ENCODE data around the gene SMU1.
A peak's percentile ranks its signal among the peaks of the same experiment; 100 is the strongest.

The SMU1 gene

DNA sequence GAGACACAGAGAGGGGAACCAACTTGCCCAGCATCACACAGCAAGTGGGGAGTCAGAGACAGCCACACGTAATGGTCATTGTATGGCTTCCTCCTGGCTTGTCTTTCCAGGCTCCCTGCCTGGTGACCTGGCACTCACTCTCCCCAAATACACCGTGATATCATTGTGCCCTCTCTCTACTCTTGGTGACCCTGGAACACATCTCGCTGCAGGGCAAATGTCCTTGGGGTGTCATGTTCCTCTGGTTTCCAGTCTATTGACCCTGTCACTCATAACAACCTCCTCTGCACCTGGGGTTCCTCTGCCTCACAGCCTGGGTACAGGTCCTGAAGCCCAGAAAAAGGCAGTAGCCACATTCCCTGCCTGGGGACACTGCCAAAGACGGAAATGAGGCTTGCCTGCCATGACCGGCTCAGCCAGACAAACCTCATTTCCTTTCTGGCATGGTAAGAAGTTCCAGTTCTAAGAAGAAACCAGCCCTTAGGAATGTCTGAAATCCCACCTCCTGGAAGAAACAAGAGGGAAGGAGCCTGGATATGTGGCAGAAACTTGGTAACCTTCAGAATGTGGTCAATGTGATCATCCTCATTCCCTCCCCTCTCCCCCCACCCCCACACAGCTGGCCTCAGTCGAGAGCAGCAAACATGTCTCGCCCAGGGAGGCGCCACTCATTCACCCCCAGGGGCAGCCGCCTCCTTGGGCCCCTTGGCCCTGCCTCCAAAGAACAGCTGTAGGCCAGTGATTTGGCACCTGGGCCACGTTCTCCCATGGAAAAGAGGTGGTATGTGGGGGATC lies 30.6 kb upstream of the SMU1 start:
- Histone ChIP-seq H3K27me3 (no peaks in the 10 kb centered on the region), H3K4me3 (no peak overlapping the region), H4K20me1 (no peaks in the 10 kb centered on the region), H3K9me3 (no peaks in the 10 kb centered on the region), H3K9ac (peak overlapping the region; percentile 19; the same call in 1 of the 2 replicates), H3K36me3 (peaks cover 16% of the 10 kb centered on the region), H3K4me2 (peak overlapping the region; percentile 49), H3K27ac (peak overlapping the region; percentile 59; the same call in 1 of the 2 replicates), H3K4me1 (peaks cover 33% of the 10 kb centered on the region)
- TF ChIP-seq Cebpa-rat (IDR thresholded peaks at IDR 0.05): no peak

DNA sequence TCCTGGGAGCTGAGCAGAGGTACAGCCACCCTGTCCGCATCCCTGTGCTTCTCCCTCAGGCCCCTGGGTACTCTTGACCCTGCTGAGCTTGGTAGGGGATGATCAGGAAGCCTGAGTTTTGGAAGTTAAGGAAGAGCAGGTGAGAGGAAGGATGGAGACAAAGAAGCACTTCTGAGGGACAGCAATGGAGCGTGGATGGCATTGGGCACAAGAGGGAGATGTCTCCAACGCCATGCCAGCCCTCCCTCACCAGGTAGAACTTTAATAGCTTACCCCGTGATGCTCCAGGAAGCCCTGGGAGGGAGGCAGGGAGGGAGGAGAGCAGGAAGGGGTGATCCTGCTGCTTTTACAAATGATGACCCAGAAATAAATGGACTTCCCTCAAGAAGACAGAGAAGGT lies 29.9 kb upstream of the SMU1 start:
- Histone ChIP-seq H3K4me2 (peak overlapping the region; percentile 49; the same call in 1 of the 2 replicates), H3K9ac (no peak overlapping the region), H3K27me3 (no peaks in the 10 kb centered on the region), H3K4me3 (no peak overlapping the region), H3K27ac (no peak overlapping the region), H3K4me1 (peaks cover 33% of the 10 kb centered on the region), H3K36me3 (peaks cover 9% of the 10 kb centered on the region), H4K20me1 (no peaks in the 10 kb centered on the region), H3K9me3 (no peaks in the 10 kb centered on the region)
- no peak for TF ChIP-seq Cebpa-rat (IDR thresholded peaks at IDR 0.05)

DNA sequence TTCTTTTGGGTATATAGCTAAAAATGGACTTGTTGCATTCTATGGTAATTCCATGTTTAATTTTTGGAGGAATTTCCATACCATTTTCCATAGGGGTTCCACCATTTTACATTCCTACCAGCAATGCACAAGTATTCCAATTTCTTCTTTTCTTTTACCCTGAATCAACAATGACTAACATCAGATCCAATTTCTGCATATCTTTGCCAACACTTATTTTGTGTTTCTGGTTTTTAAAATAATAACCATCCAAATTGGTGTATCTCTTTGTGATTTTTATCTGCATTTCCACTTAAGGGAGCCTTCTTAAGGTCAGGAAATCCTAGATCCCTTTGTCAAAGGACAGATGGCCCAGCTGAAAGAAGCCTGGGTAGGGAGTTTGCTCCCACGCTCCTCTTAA lies 29.5 kb upstream of the SMU1 start:
- no peak overlapping the region for H3K27ac ChIP-seq
- no peak for TF ChIP-seq Cebpa-rat (IDR thresholded peaks at IDR 0.05)
- peaks cover 33% of the 10 kb centered on the region for H3K4me1 ChIP-seq
- peaks cover 7% of the 10 kb centered on the region for H3K36me3 ChIP-seq
- H3K4me2 ChIP-seq: no peak overlapping the region
- H4K20me1 ChIP-seq: no peaks in the 10 kb centered on the region
- no peak overlapping the region for H3K4me3 ChIP-seq
- no peaks in the 10 kb centered on the region for H3K9me3 ChIP-seq
- no peaks in the 10 kb centered on the region for H3K27me3 ChIP-seq
- no peak overlapping the region for H3K9ac ChIP-seq

DNA sequence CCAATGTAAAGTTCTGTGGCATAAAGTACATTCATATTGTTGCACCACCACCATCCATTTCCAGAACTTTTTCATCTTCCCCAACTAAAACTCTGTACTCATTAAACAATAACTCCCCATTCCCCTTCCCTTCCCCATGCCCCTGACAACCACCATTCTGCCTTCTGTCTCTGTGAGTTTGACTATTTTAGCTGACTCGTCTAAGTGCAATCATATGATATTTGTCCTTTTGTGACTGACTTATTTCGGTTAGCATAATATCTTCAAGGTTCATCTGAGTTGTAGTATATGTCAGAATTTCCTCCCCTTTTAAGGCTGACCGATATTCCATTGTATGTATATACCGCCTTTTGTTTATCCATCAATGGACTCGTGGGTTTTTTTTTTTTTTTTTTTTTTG lies 29.0 kb upstream of the SMU1 start:
- no peak overlapping the region for H3K9ac ChIP-seq
- H3K4me1 ChIP-seq: peaks cover 29% of the 10 kb centered on the region
- H4K20me1 ChIP-seq: no peaks in the 10 kb centered on the region
- no peaks in the 10 kb centered on the region for H3K27me3 ChIP-seq
- TF ChIP-seq Cebpa-rat (IDR thresholded peaks at IDR 0.05): no peak
- H3K4me3 ChIP-seq: no peak overlapping the region
- H3K27ac ChIP-seq: no peak overlapping the region
- H3K36me3 ChIP-seq: peaks cover 2% of the 10 kb centered on the region
- no peaks in the 10 kb centered on the region for H3K9me3 ChIP-seq
- H3K4me2 ChIP-seq: no peak overlapping the region

DNA sequence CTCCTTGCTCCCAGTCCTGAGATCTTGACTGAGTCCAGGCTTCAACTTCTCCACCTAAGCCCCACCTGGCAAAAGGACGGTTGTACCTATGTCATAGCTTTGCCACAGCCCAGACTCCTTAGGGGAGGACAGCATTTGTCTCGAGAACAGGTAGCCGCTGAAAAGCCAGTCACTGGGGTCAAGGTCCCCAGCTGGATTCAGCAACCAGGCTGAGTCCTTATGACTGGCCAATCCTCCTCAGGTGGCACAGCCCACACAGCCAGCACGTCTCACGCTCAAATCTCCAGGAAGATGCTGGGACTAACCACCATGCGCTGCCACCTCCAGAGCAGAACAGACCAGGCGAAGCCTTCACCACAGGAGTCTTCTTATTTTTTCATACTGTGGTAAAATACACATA lies 27.9 kb upstream of the SMU1 start:
- Histone ChIP-seq H3K9ac (no peak overlapping the region), H3K4me3 (no peak overlapping the region), H3K9me3 (no peaks in the 10 kb centered on the region), H4K20me1 (no peaks in the 10 kb centered on the region), H3K4me2 (no peak overlapping the region), H3K27me3 (no peaks in the 10 kb centered on the region), H3K27ac (no peak overlapping the region), H3K36me3 (no peaks in the 10 kb centered on the region; the same call in 1 of the 2 replicates), H3K4me1 (peaks cover 32% of the 10 kb centered on the region)
- no peak for TF ChIP-seq Cebpa-rat (IDR thresholded peaks at IDR 0.05)

DNA sequence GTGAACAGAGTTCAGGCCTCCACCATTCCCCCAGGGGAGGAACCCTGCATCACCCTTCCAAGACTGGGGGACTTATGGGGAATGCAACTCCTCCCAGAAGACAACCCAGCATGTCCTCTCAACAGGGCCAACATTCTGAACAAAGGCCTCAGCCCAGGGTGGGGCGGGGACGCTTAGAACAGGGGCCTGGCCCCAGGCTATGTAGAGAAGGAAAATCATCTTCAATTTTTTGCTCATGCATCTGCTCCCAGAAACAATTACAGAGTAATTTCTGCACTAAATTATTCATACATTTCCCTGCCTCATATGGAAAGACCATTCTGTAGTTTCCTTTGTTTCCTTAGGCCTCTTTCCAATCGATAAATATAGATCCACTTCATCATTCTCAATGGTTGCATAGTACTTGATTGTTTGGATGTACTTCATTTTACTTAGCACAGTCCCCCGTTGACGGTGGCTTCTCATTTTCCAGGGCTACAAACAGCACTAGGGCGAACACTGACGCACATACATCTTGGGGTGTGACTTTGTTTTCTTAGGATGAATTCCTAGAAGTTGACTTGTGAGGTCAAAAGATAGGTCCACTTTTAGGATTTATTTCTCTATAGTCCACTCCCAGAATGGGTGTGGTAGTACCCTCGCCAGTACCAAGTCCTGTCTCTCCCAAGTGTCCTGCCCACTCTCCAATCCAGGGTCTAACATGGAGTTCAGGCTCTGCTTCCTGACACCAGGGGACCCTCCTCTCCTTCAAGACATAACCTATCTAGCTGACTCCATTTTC lies 27.2 kb upstream of the SMU1 start:
- H3K9ac ChIP-seq: no peak overlapping the region
- no peak overlapping the region for H3K4me3 ChIP-seq
- no peaks in the 10 kb centered on the region for H3K27me3 ChIP-seq
- H3K9me3 ChIP-seq: no peaks in the 10 kb centered on the region
- no peak for TF ChIP-seq Cebpa-rat (IDR thresholded peaks at IDR 0.05)
- H3K4me1 ChIP-seq: peaks cover 32% of the 10 kb centered on the region
- H4K20me1 ChIP-seq: no peaks in the 10 kb centered on the region
- no peaks in the 10 kb centered on the region for H3K36me3 ChIP-seq
- H3K4me2 ChIP-seq: no peak overlapping the region
- no peak overlapping the region for H3K27ac ChIP-seq

DNA sequence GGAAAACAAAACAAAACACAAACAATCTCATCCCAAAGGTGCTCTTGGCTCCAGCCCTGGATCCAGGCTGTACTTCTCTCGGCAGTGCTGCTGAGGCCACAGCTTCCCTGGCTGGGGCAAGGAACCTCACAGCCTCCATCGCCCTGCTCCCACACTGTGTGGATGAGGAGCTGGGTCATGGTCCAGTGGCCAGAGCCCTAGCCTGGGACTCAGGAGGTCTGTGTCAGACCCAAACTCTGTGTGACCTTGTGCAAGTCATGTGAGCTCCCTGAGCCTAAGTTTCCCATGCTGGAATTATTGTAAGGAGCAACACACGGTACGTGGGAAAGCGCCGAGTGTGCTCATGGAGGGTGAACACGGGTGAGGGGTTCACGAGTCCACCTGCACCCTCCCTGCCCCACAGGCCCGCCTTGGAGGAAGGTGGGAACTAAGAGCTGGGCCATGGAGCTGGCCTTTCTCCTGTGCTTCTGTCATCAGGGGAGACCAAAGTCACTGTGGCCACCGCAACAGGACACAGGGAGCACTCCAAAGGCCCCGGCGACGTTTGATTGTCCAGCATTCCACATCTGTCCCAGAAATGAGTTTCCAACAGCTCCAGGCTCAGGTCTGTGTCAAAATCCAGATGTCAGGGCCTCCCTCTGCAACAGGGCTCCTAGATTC lies 26.2 kb upstream of the SMU1 start:
- H3K4me1 ChIP-seq: peaks cover 28% of the 10 kb centered on the region
- no peaks in the 10 kb centered on the region for H3K27me3 ChIP-seq
- H3K9ac ChIP-seq: no peak overlapping the region
- no peak for TF ChIP-seq Cebpa-rat (IDR thresholded peaks at IDR 0.05)
- no peak overlapping the region for H3K27ac ChIP-seq
- H4K20me1 ChIP-seq: no peaks in the 10 kb centered on the region
- H3K4me2 ChIP-seq: no peak overlapping the region
- no peaks in the 10 kb centered on the region for H3K36me3 ChIP-seq
- no peak overlapping the region for H3K4me3 ChIP-seq
- H3K9me3 ChIP-seq: no peaks in the 10 kb centered on the region

DNA sequence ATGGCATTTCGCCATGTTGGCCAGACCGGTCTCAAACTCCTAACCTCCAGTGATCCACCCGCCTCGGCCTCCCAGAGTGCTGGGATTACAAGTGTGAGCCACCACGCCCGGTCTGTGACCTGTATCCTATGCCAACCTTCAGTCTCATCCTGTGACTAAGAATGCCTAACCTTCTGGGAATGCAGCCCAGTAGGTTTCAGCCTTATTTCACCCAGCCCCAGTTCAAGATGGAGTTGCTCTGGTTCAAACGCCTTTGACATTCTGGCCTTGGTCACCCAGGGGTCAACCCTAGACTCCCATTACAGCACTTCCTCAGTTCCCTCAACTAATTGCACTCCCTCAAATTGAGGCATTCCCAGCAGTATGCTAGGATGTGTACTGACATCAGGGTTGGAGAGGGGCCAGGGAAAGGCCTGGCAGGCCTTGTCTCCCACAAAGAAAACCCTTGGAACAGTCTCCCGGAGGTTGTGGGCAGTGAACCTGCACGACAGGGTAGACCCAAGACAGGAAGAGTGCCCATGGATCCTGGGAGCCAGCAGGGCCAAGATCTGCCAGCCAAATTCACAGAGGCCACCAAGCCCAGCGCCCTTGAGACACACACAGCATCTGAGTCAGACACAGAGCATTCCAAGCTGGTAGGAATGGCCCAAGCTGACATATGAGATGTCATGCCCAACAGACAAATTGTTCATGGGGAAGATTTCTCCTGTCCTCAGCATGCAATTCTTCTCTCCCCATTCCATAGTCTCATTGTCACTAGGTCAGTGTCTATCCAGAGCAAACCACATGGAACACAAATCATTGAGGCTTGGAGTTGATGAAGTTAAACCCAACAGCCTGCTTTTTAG lies 24.9 kb upstream of the SMU1 start:
- Histone ChIP-seq H3K9ac (no peak overlapping the region), H3K27me3 (no peaks in the 10 kb centered on the region), H3K9me3 (no peaks in the 10 kb centered on the region), H3K27ac (no peak overlapping the region), H4K20me1 (no peaks in the 10 kb centered on the region), H3K4me1 (peaks cover 16% of the 10 kb centered on the region; the same call in 1 of the 2 replicates), H3K4me2 (no peak overlapping the region), H3K4me3 (no peak overlapping the region), H3K36me3 (no peaks in the 10 kb centered on the region)
- no peak for TF ChIP-seq Cebpa-rat (IDR thresholded peaks at IDR 0.05)

DNA sequence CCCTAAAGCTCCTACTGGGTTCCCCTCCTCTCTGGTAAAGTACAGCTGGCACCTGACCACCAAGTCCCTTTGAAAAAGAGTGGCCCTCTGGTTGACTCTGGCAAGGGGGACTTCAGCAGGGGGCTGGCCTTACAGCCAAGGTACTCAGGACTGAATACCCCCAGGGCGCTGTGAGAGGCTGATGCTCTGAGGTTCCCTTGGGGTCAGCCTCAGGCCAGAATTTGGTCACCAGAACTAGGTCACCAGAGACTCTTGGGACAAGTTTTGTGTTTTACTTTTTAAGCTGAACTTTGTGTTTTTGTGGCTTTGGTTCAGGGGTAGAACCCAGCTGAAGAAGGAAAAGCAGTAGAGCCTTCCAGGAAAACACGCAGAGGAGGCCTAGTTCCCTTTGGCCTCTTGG lies 23.3 kb upstream of the SMU1 start:
- H3K4me2 ChIP-seq: peak overlapping the region; percentile 36
- no peak for TF ChIP-seq Cebpa-rat (IDR thresholded peaks at IDR 0.05)

More for the DNA sequence above, 23.3 kb upstream of the SMU1 start:
- no peaks in the 10 kb centered on the region for H3K36me3 ChIP-seq
- H3K4me3 ChIP-seq: no peak overlapping the region
- no peaks in the 10 kb centered on the region for H3K27me3 ChIP-seq
- no peaks in the 10 kb centered on the region for H3K9me3 ChIP-seq
- H3K4me1 ChIP-seq: peaks cover 16% of the 10 kb centered on the region; the same call in 1 of the 2 replicates
- no peaks in the 10 kb centered on the region for H4K20me1 ChIP-seq
- no peak overlapping the region for H3K27ac ChIP-seq
- H3K9ac ChIP-seq: no peak overlapping the region
